ENCODE results near the gene ASS1. TPM values are rescaled to one million over a fixed set of nuclear protein-coding genes. Genes with fewer than 3 reads are reported as not detected.

The ASS1 gene
- total RNA-seq, 1 experiment from 2014 or later: 40.3 TPM

GRCh38 chr9:130405657-130406257, 39.0 kb upstream of the ASS1 start:
- H3K9me3 Mint-ChIP-seq (ENCODE audit: low read depth, unreplicated experiment): no peaks in the 10 kb centered on the region
- TF ChIP-seq CTCF (IDR thresholded peaks at IDR 0.05; ENCODE audit: unreplicated experiment): no peak
- intact Hi-C loops (cut with micrococcal nuclease; ENCODE audit: unreplicated experiment): no loop called here
- peaks cover 12% of the 10 kb centered on the region for H3K27me3 Mint-ChIP-seq (ENCODE audit: unreplicated experiment)
- no peak overlapping the region for H3K4me3 Mint-ChIP-seq (ENCODE audit: low read depth, unreplicated experiment)
- BruUV-seq (replicated peaks): no TSS peak
- CTCF ChIA-PET: no interaction called here
- no peaks in the 10 kb centered on the region for H3K36me3 Mint-ChIP-seq (ENCODE audit: insufficient read depth, unreplicated experiment)
- no peak overlapping the region for H3K27ac Mint-ChIP-seq (ENCODE audit: unreplicated experiment)
- no peak for DNase-seq
- H3K4me1 Mint-ChIP-seq (ENCODE audit: low read depth, unreplicated experiment): no peaks in the 10 kb centered on the region

GRCh38 chr9:130406278-130406895, 38.4 kb upstream of the ASS1 start:
- no peak for TF ChIP-seq CTCF (IDR thresholded peaks at IDR 0.05; ENCODE audit: unreplicated experiment)
- Mint-ChIP-seq H3K27ac (ENCODE audit: unreplicated experiment) (no peak overlapping the region), H3K36me3 (ENCODE audit: insufficient read depth, unreplicated experiment) (no peaks in the 10 kb centered on the region), H3K9me3 (ENCODE audit: low read depth, unreplicated experiment) (no peaks in the 10 kb centered on the region), H3K4me3 (ENCODE audit: low read depth, unreplicated experiment) (no peak overlapping the region), H3K27me3 (ENCODE audit: unreplicated experiment) (peaks cover 12% of the 10 kb centered on the region), H3K4me1 (ENCODE audit: low read depth, unreplicated experiment) (no peaks in the 10 kb centered on the region)
- no peak for DNase-seq
- CTCF ChIA-PET: no interaction called here
- intact Hi-C loops (cut with micrococcal nuclease; ENCODE audit: unreplicated experiment): no loop called here
- BruUV-seq (replicated peaks): no TSS peak

GRCh38 chr9:130407916-130408663, 36.7 kb upstream of the ASS1 start:
- no peak for TF ChIP-seq CTCF (IDR thresholded peaks at IDR 0.05; ENCODE audit: unreplicated experiment)
- H3K9me3 Mint-ChIP-seq (ENCODE audit: low read depth, unreplicated experiment): no peaks in the 10 kb centered on the region
- DNase-seq: no peak
- H3K27ac Mint-ChIP-seq (ENCODE audit: unreplicated experiment): no peak overlapping the region
- H3K4me3 Mint-ChIP-seq (ENCODE audit: low read depth, unreplicated experiment): no peak overlapping the region
- no peaks in the 10 kb centered on the region for H3K4me1 Mint-ChIP-seq (ENCODE audit: low read depth, unreplicated experiment)
- CTCF ChIA-PET: no interaction called here
- intact Hi-C loops (cut with micrococcal nuclease; ENCODE audit: unreplicated experiment): no loop called here
- H3K27me3 Mint-ChIP-seq (ENCODE audit: unreplicated experiment): no peaks in the 10 kb centered on the region
- H3K36me3 Mint-ChIP-seq (ENCODE audit: insufficient read depth, unreplicated experiment): no peaks in the 10 kb centered on the region
- no TSS peak for BruUV-seq (replicated peaks)

GRCh38 chr9:130408669-130409068, 36.1 kb upstream of the ASS1 start:
- no TSS peak for BruUV-seq (replicated peaks)
- no peak overlapping the region for H3K27ac Mint-ChIP-seq (ENCODE audit: unreplicated experiment)
- CTCF ChIA-PET: no interaction called here
- no peaks in the 10 kb centered on the region for H3K36me3 Mint-ChIP-seq (ENCODE audit: insufficient read depth, unreplicated experiment)
- no peaks in the 10 kb centered on the region for H3K4me1 Mint-ChIP-seq (ENCODE audit: low read depth, unreplicated experiment)
- H3K27me3 Mint-ChIP-seq (ENCODE audit: unreplicated experiment): no peaks in the 10 kb centered on the region
- no peak for TF ChIP-seq CTCF (IDR thresholded peaks at IDR 0.05; ENCODE audit: unreplicated experiment)
- H3K9me3 Mint-ChIP-seq (ENCODE audit: low read depth, unreplicated experiment): no peaks in the 10 kb centered on the region
- no peak overlapping the region for H3K4me3 Mint-ChIP-seq (ENCODE audit: low read depth, unreplicated experiment)
- intact Hi-C loops (cut with micrococcal nuclease; ENCODE audit: unreplicated experiment): no loop called here
- DNase-seq: no peak

Data from Calu3 (cell line).